ENCODE measurements around the gene TTC7B. TPM values are rescaled to one million over a fixed set of nuclear protein-coding genes. Genes with fewer than 3 reads are reported as not detected.
A peak's percentile ranks its signal among the peaks of the same experiment; 100 is the strongest.
"Not testable (repeated sequence)": the region's sequence is repeated elsewhere in the genome, so short reads cannot be mapped to it uniquely, and the experiment has no call there.

Gene TTC7B
- total and polyA plus RNA-seq, 2 experiments from 2014 or later: 68.1 to 75.8 TPM

GRCh38 chr14:90844321-90844720, 28.1 kb upstream of the TTC7B start:
- Histone ChIP-seq H3K4me3 (no peak overlapping the region), H3K27me3 (no peaks in the 10 kb centered on the region), H3K27ac (no peak overlapping the region), H3K9me3 (ENCODE audit: low read depth) (no peaks in the 10 kb centered on the region), H3K36me3 (no peaks in the 10 kb centered on the region), H3K4me1 (ENCODE audit: low read depth) (no peaks in the 10 kb centered on the region)
- no peak for TF ChIP-seq CTCF (IDR thresholded peaks at IDR 0.05; ENCODE audit: low read depth, low read length)
- no peak for DNase-seq (ENCODE audit: low read depth in 1 of 2, low spot score in 1 of 2)

GRCh38 chr14:90842726-90843125, 26.5 kb upstream of the TTC7B start:
- no peak overlapping the region for H3K4me3 ChIP-seq
- no peaks in the 10 kb centered on the region for H3K9me3 ChIP-seq (ENCODE audit: low read depth)
- no peak for TF ChIP-seq CTCF (IDR thresholded peaks at IDR 0.05; ENCODE audit: low read depth, low read length)
- H3K36me3 ChIP-seq: no peaks in the 10 kb centered on the region
- H3K4me1 ChIP-seq (ENCODE audit: low read depth): no peaks in the 10 kb centered on the region
- H3K27me3 ChIP-seq: no peaks in the 10 kb centered on the region
- H3K27ac ChIP-seq: no peak overlapping the region
- DNase-seq (ENCODE audit: low read depth in 1 of 2, low spot score in 1 of 2): peak in 1 of 2 donors; percentile 18

- not testable (repeated sequence) for H3K36me3 ChIP-seq; H3K9me3 ChIP-seq (ENCODE audit: low read depth); H3K27ac ChIP-seq; DNase-seq (ENCODE audit: low read depth in 1 of 2, low spot score in 1 of 2); H3K4me3 ChIP-seq; H3K27me3 ChIP-seq; H3K4me1 ChIP-seq (ENCODE audit: low read depth)
These were observed 24.4 kb upstream of the TTC7B start for GRCh38 chr14:90840667-90841066.

GRCh38 chr14:90839889-90840266, 23.6 kb upstream of the TTC7B start:
- H3K36me3 ChIP-seq: no peaks in the 10 kb centered on the region
- H3K27me3 ChIP-seq: no peaks in the 10 kb centered on the region
- no peak for DNase-seq (ENCODE audit: low read depth in 1 of 2, low spot score in 1 of 2)
- TF ChIP-seq CTCF (IDR thresholded peaks at IDR 0.05; ENCODE audit: low read depth, low read length): no peak
- H3K4me1 ChIP-seq (ENCODE audit: low read depth): no peaks in the 10 kb centered on the region
- no peaks in the 10 kb centered on the region for H3K9me3 ChIP-seq (ENCODE audit: low read depth)
- H3K27ac ChIP-seq: no peak overlapping the region
- H3K4me3 ChIP-seq: no peak overlapping the region

- Histone ChIP-seq H3K27me3 (no peaks in the 10 kb centered on the region), H3K9me3 (ENCODE audit: low read depth) (no peaks in the 10 kb centered on the region), H3K4me3 (no peak overlapping the region), H3K27ac (no peak overlapping the region), H3K36me3 (no peaks in the 10 kb centered on the region), H3K4me1 (ENCODE audit: low read depth) (no peaks in the 10 kb centered on the region)
- peak in 1 of 2 donors; percentile 68 for DNase-seq (ENCODE audit: low read depth in 1 of 2, low spot score in 1 of 2)
- no peak for TF ChIP-seq CTCF (IDR thresholded peaks at IDR 0.05; ENCODE audit: low read depth, low read length)
These were observed 23.0 kb upstream of the TTC7B start for GRCh38 chr14:90839024-90839888.

GRCh38 chr14:90838531-90838930, 22.3 kb upstream of the TTC7B start:
- not testable (repeated sequence) for H3K27me3 ChIP-seq; H3K9me3 ChIP-seq (ENCODE audit: low read depth); H3K4me3 ChIP-seq; H3K36me3 ChIP-seq; H3K4me1 ChIP-seq (ENCODE audit: low read depth); DNase-seq (ENCODE audit: low read depth in 1 of 2, low spot score in 1 of 2); H3K27ac ChIP-seq

Measured in cardiac muscle cell (in vitro differentiated cells and primary cell).